GM21717 (cell line): Measurements from ENCODE around the gene SPATA7.
A peak's percentile ranks its signal among the peaks of the same experiment; 100 is the strongest.
"Not testable (repeated sequence)": the region's sequence is repeated elsewhere in the genome, so short reads cannot be mapped to it uniquely, and the experiment has no call there.

Source experiments
- ATAC-seq: cut with Tn5 transposase; IDR thresholded peaks from one replicate; pipeline ENCODE4 v1.9.1; 2021; ENCODE audit warnings: mild to moderate bottlenecking, moderate library complexity; ENCODE audit not compliant: unreplicated experiment

SPATA7 gene

GRCh38 chr14:88385212-88386101 is at the start of gene SPATA7:
Gene SPATA7, plus strand, starts transcription at chr14:88385657. Its CDS starts 162 bp downstream, at chr14:88385819.
- peak; percentile 100 for ATAC-seq

DNA sequence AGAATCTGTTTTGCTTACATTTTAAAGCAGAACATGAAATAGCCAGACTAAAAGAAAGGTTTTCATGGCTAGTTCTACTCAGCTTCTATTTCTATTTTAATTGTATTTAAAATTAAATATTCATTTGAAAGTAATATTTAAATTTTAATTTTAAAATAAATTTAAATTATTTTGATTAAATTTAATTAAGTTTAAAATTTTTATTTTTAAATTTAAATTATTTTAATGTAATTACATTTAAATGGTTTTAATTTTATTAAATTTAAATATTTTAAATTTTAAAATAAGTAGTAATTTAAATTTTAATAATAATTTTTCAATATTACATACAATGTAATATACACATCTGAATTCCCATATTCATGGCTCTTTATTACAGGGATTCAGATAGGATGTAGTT is 45.1 kb upstream of the SPATA7 start:
- ATAC-seq: no peak

DNA sequence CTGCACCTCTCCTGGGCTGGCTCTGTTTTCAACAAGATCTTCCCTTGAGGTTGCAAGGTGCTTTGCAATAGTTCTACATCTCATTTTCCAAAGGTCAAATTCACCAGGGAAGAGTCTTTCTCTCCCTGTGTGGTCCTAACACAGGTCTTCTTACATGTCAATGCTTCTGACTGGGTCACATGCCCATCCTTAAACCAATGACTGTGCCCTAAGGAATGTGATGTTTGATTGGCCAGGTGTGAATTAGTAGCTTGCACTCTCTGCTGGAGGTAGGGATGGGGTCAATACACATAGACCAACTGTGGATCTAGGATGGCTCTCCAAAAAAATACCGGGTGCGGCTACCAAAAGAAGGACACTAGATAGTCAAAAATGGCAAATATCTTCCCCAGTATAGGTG is 42.5 kb upstream of the SPATA7 start:
- no peak for ATAC-seq

DNA sequence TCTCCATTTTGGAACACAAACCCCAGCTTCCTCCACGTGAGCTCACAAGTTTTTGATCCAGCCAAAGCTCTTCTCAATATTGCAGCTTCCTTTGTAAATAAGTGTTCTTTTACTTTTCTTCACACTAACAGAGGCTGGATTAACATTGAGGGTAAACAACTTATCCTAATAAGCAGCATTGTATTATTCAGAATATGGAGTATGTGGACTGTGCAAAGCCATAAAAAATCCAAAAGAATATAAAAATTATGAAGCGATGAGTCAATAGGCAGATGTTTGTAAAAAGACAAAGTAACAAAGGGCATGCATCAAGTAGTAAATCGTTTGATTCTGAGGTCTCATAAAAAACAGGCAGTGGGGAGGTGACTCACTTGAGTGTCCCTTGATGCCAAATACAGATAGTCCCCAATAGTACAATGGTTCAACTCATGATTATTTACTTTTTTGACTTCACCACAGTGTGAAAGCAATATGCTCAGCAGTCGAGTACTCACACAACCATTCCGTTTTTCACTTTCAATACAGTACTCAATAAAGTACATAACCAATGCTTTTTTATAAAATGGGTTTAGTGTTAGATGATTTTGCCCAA is 39.3 kb upstream of the SPATA7 start:
- no peak for ATAC-seq

DNA sequence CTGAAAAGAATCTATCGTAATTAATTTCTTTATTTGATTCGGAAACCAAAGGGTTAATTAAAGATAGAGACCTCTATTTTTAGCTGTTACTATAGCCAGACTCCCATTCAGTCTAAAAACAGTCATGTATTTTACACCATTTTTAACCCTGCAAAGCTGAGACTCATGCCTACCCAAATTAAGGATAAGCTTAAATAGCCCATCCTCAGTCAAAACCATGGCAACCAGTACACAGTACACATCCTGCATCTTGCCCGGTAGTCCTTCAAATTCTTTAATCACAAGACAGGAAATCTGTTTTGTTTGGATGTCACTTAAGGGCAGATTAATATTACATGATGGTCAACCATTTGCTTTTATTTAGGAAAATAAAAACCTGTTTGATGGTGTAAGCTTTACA is 36.9 kb upstream of the SPATA7 start:
- no peak for ATAC-seq

DNA sequence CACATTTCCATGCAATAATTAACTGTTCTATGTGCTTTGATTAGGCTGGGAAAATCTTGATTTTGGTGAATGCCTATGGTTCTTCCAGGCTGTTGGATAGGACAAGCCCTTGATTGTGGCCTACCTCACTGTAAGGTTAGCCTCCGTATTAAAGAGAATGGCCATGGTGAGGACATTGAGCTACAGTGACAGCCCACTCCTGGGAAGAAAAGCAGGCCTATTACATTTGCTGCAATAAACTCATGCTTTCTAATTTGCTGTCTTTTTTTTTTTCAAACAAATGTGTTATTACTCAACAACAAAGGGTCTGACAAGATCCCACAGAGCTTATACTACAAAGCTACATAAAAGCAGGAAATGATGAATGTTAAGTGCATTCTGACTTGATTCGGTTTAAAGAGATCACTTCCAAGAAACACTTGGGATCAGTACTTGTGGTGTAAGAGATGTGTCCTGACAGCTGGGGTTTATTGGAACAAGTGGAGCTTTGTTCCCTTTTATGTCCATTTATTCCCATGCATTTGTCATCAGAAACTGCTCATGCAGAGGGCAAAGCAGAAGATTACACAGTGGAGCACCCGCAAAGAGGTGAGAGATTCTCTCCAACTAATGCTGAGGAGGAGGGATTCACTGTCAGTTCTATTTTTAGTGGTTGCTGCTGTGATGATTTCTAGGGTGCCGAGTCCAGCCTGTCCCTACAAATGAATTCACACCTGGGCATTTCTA is 33.3 kb upstream of the SPATA7 start:
- ATAC-seq: no peak

DNA sequence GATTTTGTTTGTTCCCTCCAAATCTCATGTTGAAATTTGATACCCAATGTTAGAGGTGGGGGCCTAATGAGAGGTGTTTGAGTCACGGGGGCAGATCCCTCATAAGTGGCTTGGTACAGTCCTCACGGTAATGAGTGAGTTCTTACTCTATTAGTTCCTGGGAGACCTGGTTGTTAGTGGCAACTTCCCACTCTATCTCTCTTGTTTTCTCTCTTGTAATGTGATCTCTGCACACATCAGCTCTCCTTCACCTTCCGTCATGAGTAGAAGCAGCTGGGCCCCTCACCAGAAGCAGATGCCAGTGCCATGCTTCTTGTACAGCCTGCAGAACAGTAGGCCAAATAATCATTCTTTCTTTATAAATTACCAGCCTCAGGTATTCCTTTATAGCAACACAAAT is 32.8 kb upstream of the SPATA7 start:
- no peak for ATAC-seq

- no peak for ATAC-seq
Measured at GRCh38 chr14:88354358-88354757, 31.1 kb upstream of the SPATA7 start.

- no peak for ATAC-seq
Measured at GRCh38 chr14:88359500-88359899, 26.0 kb upstream of the SPATA7 start.

GRCh38 chr14:88363644-88364043 is 21.8 kb upstream of the SPATA7 start:
- no peak for ATAC-seq

DNA sequence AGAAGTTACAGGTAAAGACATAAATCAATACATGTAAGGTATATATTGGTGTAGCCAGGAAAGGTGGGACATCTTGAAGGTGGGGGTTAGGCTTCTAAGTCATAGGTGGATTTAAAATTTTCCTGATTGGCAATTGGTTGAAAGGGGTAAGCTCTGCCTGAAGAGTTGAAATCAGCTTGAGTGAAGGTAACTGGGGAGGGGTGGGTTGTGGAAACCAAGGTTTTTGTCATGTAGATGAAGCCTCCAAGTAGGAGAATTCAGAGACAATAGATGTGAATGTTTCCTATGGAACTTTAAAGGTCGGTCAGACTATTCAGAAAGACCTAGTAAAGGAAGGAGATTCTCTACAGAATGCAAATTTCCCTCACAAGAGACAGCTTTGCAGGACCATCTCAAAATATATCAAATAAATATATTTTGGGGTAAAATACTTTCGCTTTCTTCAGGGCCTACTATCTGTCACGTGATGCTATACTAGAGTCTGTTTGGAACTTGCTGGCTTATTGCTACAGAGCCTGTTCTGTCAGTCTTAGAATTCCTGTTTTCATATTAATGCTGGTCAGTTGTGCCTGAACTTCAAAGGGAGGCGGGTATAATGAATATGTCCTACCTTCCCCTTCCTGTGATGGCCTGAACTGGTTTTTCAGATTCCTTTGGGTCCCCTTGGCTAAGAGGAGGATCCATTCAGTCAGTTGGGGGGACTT is 20.6 kb upstream of the SPATA7 start:
- no peak for ATAC-seq

DNA sequence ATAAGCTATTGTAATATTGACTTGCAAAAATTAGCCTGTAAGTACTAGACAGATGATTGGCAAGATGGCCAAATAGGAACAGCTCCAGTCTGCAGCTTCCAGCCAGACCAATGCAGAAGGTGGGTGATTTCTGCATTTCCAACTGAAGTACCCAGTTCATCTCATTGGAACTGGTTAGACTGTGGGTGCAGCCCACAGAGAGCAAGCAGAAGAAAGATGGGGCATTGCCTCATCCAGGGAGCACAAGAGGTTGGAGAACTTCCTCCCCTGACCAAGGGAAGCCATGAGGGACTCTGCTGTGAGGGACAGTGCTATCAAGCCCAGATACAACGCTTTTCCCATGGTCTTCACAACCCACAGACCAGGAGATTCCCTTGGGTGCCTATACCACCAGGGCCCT is 16.0 kb upstream of the SPATA7 start:
- no peak for ATAC-seq

- ATAC-seq: no peak
Measured at GRCh38 chr14:88379706-88380343, 5.6 kb upstream of the SPATA7 start.

DNA sequence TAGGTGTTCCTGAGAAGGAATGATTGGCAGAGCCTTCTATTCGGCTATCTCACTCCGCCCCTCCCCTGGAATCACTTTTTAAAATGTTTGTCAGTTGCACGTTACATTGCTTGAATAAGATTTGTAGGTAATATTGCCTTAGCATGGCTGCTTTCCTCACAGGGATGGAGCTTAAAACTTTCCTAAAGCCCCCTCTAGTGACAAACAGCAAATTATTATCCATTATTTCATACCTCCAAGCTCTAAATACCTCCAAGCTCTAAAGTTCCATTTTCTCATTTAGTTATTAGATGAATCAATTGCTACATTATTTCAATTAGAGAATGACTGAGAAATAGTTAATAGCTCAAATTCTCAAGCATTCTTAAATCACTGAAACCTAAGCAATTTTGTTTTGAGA is 5.1 kb upstream of the SPATA7 start:
- no peak for ATAC-seq

DNA sequence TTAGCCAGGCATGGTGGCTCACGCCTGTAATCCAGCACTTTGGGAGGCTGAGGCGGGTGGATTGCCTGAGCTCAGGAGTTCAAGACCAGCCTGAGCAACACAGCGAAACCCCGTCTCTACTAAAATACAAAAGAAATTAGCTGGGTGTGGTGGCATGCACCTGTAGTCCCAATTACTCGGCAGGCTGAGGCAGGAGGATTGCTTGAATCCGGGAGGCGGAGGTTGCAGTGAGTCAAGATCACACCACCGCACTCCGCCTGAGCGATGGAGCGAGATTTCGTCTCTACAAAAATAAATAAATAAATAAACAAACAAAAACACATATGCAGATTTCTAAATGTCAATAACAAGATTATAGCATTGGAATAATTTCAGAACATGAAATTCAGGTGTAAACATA is 3.8 kb upstream of the SPATA7 start:
- ATAC-seq: not testable (repeated sequence)

GRCh38 chr14:88384718-88385117 is 739 bp upstream of the SPATA7 start:
- ATAC-seq: no peak

- ATAC-seq: no peak
Measured at GRCh38 chr14:88386256-88386794, 868 bp downstream of the SPATA7 start.

- no peak for ATAC-seq
Measured at GRCh38 chr14:88388741-88389282, 3.4 kb downstream of the SPATA7 start.

DNA sequence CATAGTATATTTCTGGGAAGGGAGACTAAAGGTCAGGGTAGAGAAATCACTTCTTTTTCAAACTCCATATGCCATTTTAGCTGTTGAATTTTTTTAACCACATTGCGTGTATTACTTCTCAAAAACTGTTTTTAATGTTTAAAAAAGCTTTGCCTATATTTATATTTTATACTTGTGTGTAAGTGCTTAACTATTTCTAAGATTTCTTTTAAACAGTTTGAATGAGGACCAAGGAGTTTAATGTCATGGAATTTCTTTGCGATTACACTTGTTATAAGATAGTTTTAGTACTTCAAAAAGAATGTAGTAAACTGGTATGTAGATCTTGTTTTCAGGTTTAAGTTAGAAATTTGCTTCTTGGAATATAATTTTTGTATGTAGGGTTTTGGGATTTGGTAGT is 7.2 kb downstream of the SPATA7 start:
- ATAC-seq: no peak

GRCh38 chr14:88411039-88411438 is 25.6 kb downstream of the SPATA7 start:
- ATAC-seq: no peak
